ENCODE measurements around the gene ACVR1. TPM values are rescaled to one million over a fixed set of nuclear protein-coding genes. Genes with fewer than 3 reads are reported as not detected.

Gene ACVR1
- total RNA-seq, 1 donor from 2014 or later, result 36.3 TPM

DNA sequence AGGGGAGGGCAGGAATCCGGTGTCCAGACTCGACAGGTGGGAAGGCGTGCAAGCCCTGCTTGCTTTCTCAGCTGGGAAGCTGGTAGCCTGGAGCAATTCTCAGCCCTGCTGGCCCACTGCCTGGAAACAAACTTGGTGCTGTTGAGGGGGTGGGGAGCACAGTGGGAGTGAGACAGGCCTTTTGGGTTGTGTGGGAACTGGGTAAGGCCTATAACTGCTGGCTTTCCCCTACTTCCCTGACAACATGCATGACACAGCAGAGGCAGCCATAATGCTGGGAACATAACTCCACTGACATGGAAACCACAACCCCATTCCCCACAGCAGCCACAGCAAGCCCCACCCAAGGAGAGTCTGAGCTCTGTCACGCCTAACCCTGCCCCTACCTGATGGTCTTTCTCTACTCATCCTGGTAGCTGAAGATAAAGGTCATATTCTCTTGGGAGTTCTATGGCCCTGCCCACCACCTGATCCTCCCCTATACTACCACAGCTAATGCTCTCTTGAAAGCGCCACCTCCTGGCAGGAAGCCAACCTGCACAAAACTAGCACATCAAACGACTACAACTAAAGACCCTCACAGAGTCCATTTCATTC, 124.6 kb downstream of the ACVR1 start:
- Mint-ChIP-seq H3K4me3 (ENCODE audit: unreplicated experiment) (no peak overlapping the region), H3K36me3 (ENCODE audit: unreplicated experiment) (peaks cover 29% of the 10 kb centered on the region), H3K27ac (ENCODE audit: unreplicated experiment) (no peak overlapping the region), H3K27me3 (ENCODE audit: unreplicated experiment) (no peaks in the 10 kb centered on the region), H3K4me1 (ENCODE audit: low read depth, unreplicated experiment) (peaks cover 5% of the 10 kb centered on the region), H3K9me3 (ENCODE audit: unreplicated experiment) (peaks cover 2% of the 10 kb centered on the region)
- TF ChIP-seq, protein P1, sequence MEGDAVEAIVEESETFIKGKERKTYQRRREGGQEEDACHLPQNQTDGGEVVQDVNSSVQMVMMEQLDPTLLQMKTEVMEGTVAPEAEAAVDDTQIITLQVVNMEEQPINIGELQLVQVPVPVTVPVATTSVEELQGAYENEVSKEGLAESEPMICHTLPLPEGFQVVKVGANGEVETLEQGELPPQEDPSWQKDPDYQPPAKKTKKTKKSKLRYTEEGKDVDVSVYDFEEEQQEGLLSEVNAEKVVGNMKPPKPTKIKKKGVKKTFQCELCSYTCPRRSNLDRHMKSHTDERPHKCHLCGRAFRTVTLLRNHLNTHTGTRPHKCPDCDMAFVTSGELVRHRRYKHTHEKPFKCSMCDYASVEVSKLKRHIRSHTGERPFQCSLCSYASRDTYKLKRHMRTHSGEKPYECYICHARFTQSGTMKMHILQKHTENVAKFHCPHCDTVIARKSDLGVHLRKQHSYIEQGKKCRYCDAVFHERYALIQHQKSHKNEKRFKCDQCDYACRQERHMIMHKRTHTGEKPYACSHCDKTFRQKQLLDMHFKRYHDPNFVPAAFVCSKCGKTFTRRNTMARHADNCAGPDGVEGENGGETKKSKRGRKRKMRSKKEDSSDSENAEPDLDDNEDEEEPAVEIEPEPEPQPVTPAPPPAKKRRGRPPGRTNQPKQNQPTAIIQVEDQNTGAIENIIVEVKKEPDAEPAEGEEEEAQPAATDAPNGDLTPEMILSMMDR (IDR thresholded peaks at IDR 0.05; ENCODE audit: partially characterized antibody, unreplicated experiment), result no peak
- DNase-seq, result peak; percentile 32

DNA sequence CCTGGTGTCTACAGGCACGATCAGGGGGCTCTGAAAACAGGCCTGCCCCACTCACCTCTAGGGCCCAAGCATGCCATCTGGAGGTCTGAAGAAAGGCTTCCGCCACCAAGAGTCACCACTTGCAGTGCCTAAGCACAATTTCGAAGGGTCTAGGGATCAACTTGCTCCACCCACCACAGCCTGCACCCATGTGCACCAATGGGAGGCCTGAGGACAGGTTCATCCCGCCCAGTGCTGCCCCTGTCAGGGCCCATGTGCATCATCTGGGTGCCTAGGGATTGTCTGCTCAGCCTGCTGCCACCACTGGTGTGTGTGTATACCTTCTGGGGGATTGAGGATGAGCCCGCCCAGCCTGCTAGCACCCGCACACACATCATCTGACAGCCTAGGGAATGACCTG, 126.4 kb downstream of the ACVR1 start:
- no peak for DNase-seq
- peaks cover 5% of the 10 kb centered on the region for H3K4me1 Mint-ChIP-seq (ENCODE audit: low read depth, unreplicated experiment)
- H3K27ac Mint-ChIP-seq (ENCODE audit: unreplicated experiment), result no peak overlapping the region
- no peak overlapping the region for H3K4me3 Mint-ChIP-seq (ENCODE audit: unreplicated experiment)
- TF ChIP-seq, protein P1 (IDR thresholded peaks at IDR 0.05; ENCODE audit: partially characterized antibody, unreplicated experiment), result no peak
- H3K36me3 Mint-ChIP-seq (ENCODE audit: unreplicated experiment), result peaks cover 13% of the 10 kb centered on the region
- H3K9me3 Mint-ChIP-seq (ENCODE audit: unreplicated experiment), result peaks cover 2% of the 10 kb centered on the region
- H3K27me3 Mint-ChIP-seq (ENCODE audit: unreplicated experiment), result no peaks in the 10 kb centered on the region

GRCh38 chr2:157748371-157749142, 127.6 kb downstream of the ACVR1 start:
- Mint-ChIP-seq H3K27ac (ENCODE audit: unreplicated experiment) (no peak overlapping the region), H3K27me3 (ENCODE audit: unreplicated experiment) (no peaks in the 10 kb centered on the region), H3K36me3 (ENCODE audit: unreplicated experiment) (peaks cover 13% of the 10 kb centered on the region), H3K4me1 (ENCODE audit: low read depth, unreplicated experiment) (peaks cover 5% of the 10 kb centered on the region), H3K9me3 (ENCODE audit: unreplicated experiment) (peaks cover 2% of the 10 kb centered on the region), H3K4me3 (ENCODE audit: unreplicated experiment) (no peak overlapping the region)
- DNase-seq, result no peak
- TF ChIP-seq, protein P1 (IDR thresholded peaks at IDR 0.05; ENCODE audit: partially characterized antibody, unreplicated experiment), result no peak

DNA sequence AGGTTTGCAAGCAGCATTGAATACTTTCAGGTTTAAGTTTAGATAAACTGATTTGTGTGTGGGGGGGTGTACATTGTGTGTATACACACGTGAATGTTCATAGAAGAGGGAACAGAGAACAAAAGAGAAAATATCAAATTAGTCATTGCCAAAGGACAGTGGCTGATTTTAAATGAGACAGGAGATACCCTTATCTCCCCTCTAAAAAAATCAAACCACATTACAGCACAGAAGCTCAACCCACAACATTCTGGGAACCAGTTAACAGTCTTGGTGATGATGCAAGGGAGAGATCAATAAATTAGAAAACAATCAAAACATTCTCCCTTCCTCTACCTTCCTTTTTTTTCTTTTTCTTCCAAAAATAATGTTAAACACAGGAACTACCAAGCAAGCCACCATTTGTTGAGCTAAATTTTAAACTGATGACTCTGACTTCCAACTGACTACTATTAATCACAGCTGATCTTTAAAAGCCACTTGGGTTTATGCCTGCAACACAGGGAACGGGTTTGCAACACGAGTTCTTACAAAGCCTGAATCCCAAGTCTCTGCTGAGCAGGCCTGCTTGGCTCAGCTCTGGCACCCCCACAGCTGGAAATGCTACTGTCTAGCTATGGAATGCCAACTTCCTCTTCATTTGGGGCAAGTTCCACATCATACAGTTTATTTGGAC, 128.3 kb downstream of the ACVR1 start:
- peaks cover 4% of the 10 kb centered on the region for H3K9me3 Mint-ChIP-seq (ENCODE audit: unreplicated experiment)
- DNase-seq, result no peak
- H3K27me3 Mint-ChIP-seq (ENCODE audit: unreplicated experiment), result peaks cover under 1% of the 10 kb centered on the region
- H3K4me1 Mint-ChIP-seq (ENCODE audit: low read depth, unreplicated experiment), result peaks cover 5% of the 10 kb centered on the region
- H3K4me3 Mint-ChIP-seq (ENCODE audit: unreplicated experiment), result no peak overlapping the region
- H3K27ac Mint-ChIP-seq (ENCODE audit: unreplicated experiment), result no peak overlapping the region
- TF ChIP-seq, protein P1 (IDR thresholded peaks at IDR 0.05; ENCODE audit: partially characterized antibody, unreplicated experiment), result no peak
- peaks cover 13% of the 10 kb centered on the region for H3K36me3 Mint-ChIP-seq (ENCODE audit: unreplicated experiment)

Data from glutamatergic neuron (in vitro differentiated cells).